ENCODE data around the gene KCNMA1.

The KCNMA1 gene

DNA sequence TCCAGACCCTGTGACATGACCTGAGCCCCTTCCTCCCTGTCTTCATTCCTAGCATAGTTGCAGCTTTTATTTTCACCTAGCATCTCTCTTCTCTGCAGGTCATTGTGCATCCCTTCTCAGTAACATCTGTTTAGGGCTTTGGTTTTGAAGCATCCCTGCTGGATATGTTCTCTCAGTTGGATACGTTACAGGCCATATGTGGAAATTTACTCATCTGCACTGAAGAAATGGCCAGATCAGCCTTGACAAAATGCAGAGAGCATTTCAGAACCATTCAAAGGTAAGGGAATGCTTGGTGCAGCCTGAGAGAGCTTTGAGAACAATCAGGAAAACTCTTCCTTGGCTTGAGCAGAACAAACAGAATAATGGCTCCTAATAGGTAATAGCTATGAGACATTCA lies 647.0 kb downstream of the KCNMA1 start:
- TF ChIP-seq, protein P1, sequence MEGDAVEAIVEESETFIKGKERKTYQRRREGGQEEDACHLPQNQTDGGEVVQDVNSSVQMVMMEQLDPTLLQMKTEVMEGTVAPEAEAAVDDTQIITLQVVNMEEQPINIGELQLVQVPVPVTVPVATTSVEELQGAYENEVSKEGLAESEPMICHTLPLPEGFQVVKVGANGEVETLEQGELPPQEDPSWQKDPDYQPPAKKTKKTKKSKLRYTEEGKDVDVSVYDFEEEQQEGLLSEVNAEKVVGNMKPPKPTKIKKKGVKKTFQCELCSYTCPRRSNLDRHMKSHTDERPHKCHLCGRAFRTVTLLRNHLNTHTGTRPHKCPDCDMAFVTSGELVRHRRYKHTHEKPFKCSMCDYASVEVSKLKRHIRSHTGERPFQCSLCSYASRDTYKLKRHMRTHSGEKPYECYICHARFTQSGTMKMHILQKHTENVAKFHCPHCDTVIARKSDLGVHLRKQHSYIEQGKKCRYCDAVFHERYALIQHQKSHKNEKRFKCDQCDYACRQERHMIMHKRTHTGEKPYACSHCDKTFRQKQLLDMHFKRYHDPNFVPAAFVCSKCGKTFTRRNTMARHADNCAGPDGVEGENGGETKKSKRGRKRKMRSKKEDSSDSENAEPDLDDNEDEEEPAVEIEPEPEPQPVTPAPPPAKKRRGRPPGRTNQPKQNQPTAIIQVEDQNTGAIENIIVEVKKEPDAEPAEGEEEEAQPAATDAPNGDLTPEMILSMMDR (IDR thresholded peaks at IDR 0.05; ENCODE audit: insufficient read depth, low read depth, low read length, missing control alignments): no peak
- no peak overlapping the region for H3K4me3 ChIP-seq (ENCODE audit: low read depth, low read length)

DNA sequence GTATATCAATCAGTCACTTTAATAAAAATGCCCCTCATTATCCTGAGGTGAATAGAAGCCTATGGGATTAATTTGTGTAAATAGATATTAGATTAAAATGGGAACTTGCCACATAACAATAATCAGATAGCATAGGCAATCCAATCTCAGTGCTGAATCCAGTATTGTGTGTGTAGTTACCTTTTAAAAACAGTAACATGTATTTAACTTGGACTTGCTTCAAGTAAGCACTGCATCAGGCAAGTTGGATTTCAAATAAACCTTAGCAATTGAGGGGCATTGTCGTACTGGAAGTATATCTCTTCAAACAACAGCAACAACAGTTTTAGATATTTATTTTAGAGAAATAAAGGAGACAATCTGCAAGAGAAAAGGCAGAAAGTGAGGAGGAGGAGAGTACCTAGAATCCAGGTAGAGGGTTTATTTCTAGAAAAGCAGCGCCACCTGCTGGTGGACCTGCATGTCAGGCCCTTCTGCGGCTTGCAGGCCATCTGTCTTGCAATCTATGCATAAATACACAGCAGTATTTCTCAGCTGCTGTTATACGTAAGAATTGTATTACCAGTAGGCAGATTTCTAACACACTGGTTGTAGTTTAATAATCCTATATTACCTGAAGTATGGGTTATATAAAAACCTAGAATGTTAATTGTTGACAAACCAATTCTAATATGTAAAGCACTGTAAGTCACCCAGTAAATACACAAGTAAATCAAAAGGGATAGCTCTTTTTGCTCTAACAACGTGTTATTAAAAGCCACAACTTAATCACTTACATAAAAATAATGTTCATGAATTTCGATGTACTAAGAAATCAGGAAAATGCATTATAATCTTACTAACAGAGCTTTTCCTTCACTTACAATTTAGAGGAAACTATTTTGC lies 652.8 kb downstream of the KCNMA1 start:
- TF ChIP-seq, protein P1 (IDR thresholded peaks at IDR 0.05; ENCODE audit: insufficient read depth, low read depth, low read length, missing control alignments): peak; percentile 86
- DNase-seq (ENCODE audit: low read depth): peak; percentile 81
- no peak overlapping the region for H3K4me3 ChIP-seq (ENCODE audit: low read depth, low read length)

More for the DNA sequence above, 647.0 kb downstream of the KCNMA1 start:
- DNase-seq (ENCODE audit: low read depth): no peak

DNA sequence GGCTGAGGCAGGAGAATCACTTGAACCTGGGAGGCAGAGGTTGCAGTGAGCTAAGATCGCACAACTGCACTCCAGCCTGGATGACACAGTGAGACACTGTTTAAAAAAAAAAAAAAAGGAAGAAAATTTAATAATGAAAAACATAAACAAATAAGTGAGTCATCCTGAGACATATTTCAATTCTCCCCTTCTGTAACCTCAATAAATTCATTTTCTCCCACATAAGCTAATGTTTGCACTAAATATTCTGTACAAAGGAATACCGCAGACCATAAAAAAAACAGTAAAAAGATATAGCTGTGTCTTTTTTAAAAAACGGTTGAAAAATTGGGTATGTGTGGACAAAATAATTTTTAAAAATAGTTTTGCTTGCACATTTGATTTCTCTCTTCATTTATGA lies 654.0 kb downstream of the KCNMA1 start:
- H3K4me3 ChIP-seq (ENCODE audit: low read depth, low read length): no peak overlapping the region
- DNase-seq (ENCODE audit: low read depth): no peak
- TF ChIP-seq, protein P1 (IDR thresholded peaks at IDR 0.05; ENCODE audit: insufficient read depth, low read depth, low read length, missing control alignments): no peak

DNA sequence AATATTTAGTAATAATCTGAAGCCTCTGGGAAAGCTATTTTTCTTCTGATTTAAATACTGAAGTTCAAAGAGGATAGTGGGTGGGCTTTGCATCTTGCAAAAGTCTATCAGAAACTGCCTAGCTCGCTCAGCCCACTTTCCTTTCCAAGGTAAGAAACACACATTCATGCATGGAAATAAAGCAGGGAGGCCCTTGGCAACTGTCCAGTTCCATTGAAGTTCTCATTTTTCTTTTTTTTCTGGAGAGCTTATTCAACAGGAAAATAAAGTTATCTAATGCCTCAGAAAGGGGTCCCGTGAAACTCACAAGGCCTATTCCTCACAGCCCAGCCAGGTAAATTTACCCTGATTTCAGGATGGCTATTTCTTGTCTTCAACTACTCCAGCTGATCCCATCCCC lies 654.9 kb downstream of the KCNMA1 start:
- H3K4me3 ChIP-seq (ENCODE audit: low read depth, low read length): no peak overlapping the region
- TF ChIP-seq, protein P1 (IDR thresholded peaks at IDR 0.05; ENCODE audit: insufficient read depth, low read depth, low read length, missing control alignments): no peak
- no peak for DNase-seq (ENCODE audit: low read depth)

DNA sequence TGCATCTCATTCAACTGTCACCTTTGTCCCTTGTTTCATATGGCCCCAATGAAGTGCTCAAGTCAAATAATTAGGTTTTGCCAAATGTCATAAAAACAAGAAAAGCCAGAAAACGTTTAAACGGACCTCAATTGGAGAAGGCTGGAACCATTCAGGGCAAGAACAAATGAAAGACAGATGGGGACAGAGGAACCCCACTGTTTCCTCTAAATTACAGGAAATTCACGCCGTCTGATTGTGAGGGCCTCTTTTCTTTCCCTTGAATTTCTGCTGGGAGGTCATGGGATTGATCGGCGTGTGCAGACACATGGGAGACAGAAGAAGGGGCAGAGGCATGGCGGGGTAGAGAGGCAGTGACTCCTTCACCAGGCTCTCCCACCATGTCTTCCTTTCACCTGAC lies 656.4 kb downstream of the KCNMA1 start:
- DNase-seq (ENCODE audit: low read depth): no peak
- TF ChIP-seq, protein P1 (IDR thresholded peaks at IDR 0.05; ENCODE audit: insufficient read depth, low read depth, low read length, missing control alignments): no peak

DNA sequence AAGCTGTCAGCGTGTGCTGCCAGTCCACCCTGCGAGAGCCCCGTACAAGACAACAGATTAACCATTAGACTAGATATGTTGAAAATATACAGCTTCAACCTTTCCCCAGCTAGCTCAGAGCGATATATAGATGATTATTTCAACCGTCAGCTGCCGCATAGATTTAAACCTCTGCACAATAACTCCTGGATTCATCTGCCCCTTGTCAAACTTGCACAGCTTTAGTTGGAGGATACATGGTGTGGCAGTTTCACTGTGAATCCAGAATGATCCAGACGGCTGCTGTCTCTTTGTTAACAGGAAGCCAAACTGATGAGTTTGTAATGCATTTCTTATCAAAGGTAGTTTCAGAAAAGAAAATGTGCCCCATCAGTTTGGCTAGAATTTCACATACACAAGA lies 659.7 kb downstream of the KCNMA1 start:
- no peak overlapping the region for H3K4me3 ChIP-seq (ENCODE audit: low read depth, low read length)
- no peak for DNase-seq (ENCODE audit: low read depth)
- TF ChIP-seq, protein P1 (IDR thresholded peaks at IDR 0.05; ENCODE audit: insufficient read depth, low read depth, low read length, missing control alignments): no peak

More for the DNA sequence above, 656.4 kb downstream of the KCNMA1 start:
- H3K4me3 ChIP-seq (ENCODE audit: low read depth, low read length): no peak overlapping the region

Data from GM12865 (cell line).